KOPT-K1 (cell line): ENCODE data around the gene TRAIP.
A peak's percentile ranks its signal among the peaks of the same experiment; 100 is the strongest.
"Not testable (repeated sequence)": the region's sequence is repeated elsewhere in the genome, so short reads cannot be mapped to it uniquely, and the experiment has no call there.

ENCODE experiments used
- H3K27ac ChIP-seq: fragments of 200-600 bp; sonication (generic); 2 replicates; pipeline ENCODE4 v1.5.1; 2016; ENCODE audit warnings: antibody characterized with exemption, mild to moderate bottlenecking, low read depth, low read length; ENCODE audit not compliant: poor library complexity, severe bottlenecking
- H3K36me3 ChIP-seq: fragments of 200-600 bp; sonication (generic); 2 replicates; pipeline ENCODE4 v1.5.1; 2017; ENCODE audit warnings: antibody characterized with exemption, mild to moderate bottlenecking, low read length, moderate library complexity; ENCODE audit not compliant: insufficient read depth
- H3K9me3 ChIP-seq: fragments of 200-600 bp; sonication (generic); 2 replicates; pipeline ENCODE4 v1.5.1; 2017; ENCODE audit warnings: antibody characterized with exemption, low read length, mild to moderate bottlenecking; ENCODE audit not compliant: insufficient read depth, poor library complexity, severe bottlenecking

Gene TRAIP, protein sequence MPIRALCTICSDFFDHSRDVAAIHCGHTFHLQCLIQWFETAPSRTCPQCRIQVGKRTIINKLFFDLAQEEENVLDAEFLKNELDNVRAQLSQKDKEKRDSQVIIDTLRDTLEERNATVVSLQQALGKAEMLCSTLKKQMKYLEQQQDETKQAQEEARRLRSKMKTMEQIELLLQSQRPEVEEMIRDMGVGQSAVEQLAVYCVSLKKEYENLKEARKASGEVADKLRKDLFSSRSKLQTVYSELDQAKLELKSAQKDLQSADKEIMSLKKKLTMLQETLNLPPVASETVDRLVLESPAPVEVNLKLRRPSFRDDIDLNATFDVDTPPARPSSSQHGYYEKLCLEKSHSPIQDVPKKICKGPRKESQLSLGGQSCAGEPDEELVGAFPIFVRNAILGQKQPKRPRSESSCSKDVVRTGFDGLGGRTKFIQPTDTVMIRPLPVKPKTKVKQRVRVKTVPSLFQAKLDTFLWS

DNA sequence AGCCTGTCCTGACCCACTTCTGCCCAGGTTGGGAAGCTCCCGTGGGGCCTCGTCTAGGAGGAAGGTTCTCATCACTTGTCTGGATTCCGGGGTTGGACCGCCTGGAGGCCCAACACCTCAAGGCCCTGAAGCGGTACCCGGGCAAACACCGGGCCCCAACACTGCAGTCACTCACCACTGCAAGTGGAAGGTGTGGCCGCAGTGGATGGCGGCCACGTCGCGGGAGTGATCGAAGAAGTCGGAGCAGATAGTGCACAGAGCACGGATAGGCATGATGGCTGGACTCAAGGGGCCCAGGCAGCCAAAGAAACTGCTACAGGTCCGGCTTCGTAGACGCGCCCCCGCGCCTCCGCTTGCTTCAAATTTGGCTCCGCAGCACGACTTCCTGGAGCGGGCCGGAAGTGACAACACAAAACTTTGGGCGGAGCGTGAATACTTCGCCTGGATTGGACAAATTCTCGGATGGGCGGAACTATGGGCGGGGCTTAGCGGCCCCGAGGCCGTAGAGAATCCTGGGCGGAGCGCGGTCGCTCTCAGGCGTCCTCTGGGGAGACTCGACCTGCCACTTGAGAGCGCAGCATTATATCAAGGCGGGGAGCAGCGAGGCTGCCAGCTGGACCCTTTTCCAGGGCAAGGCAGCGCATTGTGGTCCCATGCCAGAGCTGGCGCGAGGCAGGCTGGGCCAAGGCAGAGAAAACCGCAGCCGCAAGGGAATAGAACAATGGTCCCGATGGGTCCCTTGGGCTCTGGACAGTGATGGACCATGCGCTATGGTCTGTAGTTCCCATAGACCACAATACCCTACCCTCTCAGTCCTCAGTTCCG lies at the start of gene TRAIP:
Gene TRAIP, minus strand, starts transcription at position 384 of the 825 bp plus-strand sequence. Its CDS starts 111 bp downstream, at position 273.
- Histone ChIP-seq H3K36me3 (peaks cover 9% of the 10 kb centered on the region; the same call in 1 of the 2 replicates), H3K27ac (peak within 1 kb of the TSS; percentile 52), H3K9me3 (no peaks in the 10 kb centered on the region)

DNA sequence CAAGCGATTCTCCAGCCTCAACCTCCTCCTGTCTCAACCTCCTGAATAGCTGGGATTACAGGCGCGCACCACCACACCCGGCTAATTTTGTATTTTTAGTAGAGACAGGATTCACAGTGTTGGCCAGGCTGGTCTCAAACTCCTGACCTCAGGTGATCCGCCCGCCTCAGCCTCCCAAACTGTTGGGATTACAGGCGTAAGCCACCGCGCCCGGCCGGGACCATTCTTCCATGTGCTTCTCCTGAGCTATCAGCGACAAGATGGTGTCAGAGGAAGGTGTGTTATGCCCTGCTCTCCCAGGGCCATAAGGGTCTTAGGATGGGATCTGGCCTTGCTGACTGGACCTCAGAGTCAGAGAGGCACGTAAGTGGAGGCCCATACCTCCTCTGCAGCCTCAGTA lies 48.1 kb upstream of the TRAIP start:
- not testable (repeated sequence) for H3K36me3 ChIP-seq
- peak overlapping the region; percentile 87 for H3K27ac ChIP-seq

DNA sequence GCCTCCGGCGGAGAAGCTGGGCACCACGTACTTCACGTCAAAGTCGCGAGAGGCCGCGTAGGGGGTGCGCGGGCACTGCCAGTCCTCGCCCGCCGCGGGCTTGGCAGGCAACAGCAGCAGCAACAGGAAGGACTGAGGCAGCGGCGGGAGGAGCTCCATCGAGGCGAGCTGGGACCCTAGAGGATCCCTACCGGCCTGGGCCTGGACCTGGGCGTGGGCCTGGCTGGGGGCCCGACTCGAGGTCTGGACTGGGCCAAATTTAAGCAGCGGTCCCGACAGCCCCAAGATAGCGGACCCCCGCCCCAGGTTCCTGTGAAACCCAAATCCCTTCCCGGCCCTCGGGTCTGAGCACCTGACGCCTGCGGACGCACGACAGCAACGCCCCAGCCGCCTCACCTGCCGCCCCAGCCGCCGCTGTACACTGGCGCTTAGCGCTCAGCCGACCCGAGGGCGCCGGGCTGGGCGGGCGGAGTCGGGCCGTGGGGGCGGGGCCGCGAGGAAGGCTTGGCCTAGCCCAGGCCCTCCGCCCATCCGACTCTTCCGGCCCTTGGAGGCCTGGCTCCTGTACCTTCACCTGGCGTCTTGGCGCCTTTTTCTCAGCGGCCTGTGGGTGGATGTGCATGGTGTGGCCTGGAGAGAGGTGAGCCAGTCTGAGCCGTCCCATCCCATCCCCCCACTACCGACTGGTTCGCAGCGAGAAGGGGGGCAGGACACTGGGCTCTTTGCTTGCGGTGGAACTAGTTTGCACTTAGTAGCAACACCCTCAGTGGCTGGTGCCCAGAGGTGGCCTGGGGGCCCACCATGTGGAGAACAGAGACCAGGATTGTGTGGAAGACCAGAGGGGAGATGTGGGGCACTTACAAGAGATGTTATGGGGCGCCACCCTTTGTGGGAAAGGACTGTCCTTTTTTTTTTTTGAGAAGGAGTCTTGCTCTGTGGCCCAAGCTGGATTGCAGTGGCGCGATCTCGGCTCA lies 47.4 kb upstream of the TRAIP start, which contains the start of gene MST1R:
Gene MST1R, minus strand, starts transcription at position 423 of the 974 bp plus-strand sequence. Its CDS starts 264 bp downstream, at position 159.
- H3K36me3 ChIP-seq, result peaks cover 2% of the 10 kb centered on the region; the same call in 1 of the 2 replicates
- H3K27ac ChIP-seq, result peak within 1 kb of the TSS; percentile 87
- no peaks in the 10 kb centered on the region for H3K9me3 ChIP-seq

More for the DNA sequence above, 48.1 kb upstream of the TRAIP start:
- not testable (repeated sequence) for H3K9me3 ChIP-seq

DNA sequence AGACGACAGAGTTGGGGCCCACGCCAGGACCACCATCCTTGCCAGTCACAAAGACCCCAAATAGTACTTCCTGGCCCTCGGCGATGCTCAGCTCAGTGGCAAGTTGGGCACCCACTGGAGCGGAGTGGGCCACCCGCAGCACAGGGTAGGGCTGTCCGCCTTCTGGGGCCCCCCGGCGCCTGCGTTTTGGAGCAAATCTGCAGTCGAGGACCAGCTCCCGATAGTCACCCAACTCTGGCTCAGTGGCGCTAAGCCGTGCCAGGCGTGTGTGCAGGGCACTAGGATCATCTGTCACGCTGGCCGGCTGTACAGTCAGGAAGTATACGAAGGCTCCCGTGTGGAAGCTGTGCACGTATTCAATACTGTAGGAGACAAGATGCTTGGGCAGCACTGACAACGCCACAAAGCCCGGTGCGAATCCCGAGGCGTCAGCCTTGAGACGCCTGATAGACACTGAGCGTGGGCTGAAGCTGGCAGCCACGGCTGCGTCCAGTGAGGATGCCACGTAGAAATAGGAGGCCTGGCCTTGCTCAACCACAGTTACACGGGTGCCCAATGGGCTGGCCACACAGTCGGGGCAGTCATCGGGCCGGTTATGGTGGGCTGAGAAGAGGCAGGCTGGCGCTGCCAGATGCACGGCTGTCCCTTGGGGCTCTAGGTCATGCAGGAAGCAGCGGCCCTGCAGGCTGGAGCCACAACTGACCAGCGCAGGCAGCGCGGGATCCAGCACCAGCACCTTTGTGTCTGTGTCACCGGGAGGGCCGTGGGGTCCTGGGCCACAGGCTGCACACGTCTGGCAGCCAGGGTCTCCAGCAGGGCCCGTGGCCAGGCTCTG lies 46.4 kb upstream of the TRAIP start:
- no peaks in the 10 kb centered on the region for H3K9me3 ChIP-seq
- H3K27ac ChIP-seq, result peak overlapping the region; percentile 29

DNA sequence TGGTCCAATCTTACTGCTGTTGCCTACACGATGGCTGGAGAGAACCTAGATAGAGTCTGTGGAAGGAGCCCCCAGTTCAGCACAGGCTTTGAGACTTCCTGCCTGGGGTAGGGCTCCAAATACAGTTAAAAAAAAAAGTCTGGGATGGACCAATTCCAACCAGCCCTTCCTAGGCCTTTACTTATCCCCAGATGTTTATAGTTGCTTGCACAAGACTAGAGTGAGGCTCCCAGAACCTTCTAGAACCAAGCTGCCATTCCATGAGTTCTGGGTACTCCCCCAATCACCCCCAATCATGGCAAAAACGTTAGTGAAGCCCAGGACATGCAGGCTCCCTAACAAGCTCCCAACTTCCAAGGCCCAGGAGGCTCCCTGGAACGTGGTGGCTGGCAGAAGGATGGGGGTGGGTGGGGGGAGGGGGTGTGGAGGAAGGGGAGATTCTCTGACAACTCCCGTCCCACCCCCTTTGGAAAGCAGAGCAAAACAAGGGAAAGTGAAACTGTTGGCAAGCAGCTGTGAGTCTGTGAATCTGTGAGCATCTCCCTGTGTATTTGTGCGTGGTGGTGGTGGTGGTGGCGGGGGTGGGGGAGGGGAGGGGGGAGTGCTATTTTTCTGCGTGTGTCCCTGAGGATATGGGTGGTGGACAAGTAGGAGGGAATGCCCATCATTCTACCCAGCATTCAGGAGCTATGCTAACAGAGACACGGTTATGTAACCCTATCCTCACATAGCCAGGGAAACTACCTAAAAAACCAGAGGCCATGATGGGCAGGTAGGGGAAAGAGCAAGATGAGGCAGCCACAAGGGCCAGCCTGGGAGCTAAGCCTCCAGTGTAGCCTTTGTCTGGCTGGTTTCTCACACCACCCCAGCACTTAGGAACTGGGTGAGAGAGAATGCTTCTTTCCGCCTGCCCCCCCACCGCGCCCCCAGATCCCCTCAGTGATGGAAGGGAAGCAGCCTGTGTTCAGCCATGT lies 45.3 kb upstream of the TRAIP start:
- Histone ChIP-seq H3K36me3 (no peaks in the 10 kb centered on the region), H3K27ac (peak overlapping the region; percentile 32), H3K9me3 (no peaks in the 10 kb centered on the region)

More for the DNA sequence above, 46.4 kb upstream of the TRAIP start:
- H3K36me3 ChIP-seq, result no peaks in the 10 kb centered on the region; the same call in 1 of the 2 replicates

DNA sequence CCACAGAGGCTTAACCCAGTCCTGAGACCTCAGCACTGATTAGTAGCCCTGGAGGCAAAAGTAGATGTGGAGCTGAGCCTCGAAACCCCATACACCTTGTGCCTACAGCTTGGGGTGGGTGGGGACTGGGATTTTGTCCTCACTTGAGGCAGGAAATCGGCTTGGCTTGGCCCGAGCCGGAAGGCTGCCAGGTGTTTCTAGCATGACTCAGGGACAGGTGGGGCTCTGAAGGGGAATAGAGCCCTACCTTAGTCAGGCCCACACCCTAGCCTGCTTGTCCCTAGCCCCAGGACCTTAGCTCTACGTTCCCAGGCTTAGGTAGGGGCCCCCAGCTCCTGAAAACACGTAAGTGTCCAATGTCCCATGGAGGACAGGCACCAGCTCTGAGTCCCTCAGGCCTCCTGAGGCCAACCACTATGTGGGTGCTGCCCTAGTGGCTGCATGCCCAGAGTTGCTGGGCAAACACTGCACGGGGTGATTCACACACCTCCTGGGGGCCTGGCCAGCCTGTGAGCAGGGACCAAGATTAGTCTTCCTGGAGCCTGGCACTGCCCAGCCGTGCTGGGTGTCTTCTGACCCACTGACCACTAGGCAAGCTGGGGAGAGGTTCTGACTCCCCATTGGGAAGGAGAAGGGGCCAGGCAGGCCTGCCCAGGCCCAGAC lies 44.3 kb upstream of the TRAIP start:
- Histone ChIP-seq H3K9me3 (no peaks in the 10 kb centered on the region), H3K27ac (no peak overlapping the region), H3K36me3 (no peaks in the 10 kb centered on the region)

DNA sequence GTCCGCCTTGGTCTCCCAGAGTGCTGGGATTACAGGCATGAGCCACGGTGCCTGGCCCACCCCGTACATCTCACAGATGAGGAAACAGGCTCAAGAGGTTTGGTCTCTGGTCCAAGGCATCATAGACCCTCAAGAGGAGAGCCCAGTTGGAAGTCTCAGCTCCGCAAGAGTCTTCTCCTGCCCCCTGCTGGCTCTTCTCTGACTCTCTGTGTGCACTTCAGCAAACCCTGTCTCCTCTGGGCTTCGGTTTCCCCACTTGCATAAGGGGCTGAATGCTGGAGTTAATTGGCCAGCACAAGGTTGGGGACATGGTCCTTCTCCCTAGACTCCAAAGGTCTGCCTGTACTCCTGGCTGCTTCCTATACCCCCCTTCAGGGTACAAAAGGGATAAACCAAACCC lies 43.5 kb upstream of the TRAIP start:
- H3K9me3 ChIP-seq, result no peaks in the 10 kb centered on the region
- no peak overlapping the region for H3K27ac ChIP-seq
- H3K36me3 ChIP-seq, result no peaks in the 10 kb centered on the region

DNA sequence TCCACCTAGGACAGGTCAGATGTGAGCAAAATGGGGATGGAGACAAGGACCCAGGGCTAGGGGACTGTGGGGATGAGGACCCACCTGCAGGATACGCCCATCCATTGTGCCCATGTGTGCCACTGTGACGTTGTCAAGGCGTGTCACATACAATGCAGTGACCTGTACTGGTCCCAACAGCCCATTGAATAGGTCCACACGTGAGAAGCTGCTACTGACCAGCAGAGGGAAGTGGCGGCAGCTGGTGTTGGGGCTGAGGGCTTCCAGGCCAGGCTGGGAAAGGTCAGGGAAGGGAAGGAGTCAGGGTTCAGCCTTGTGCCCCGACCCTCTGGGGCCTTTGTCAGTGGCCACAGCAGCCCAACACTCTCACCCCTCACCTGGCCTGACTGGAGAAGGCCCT lies 42.6 kb upstream of the TRAIP start:
- no peaks in the 10 kb centered on the region for H3K9me3 ChIP-seq
- no peaks in the 10 kb centered on the region for H3K36me3 ChIP-seq
- H3K27ac ChIP-seq, result no peak overlapping the region

DNA sequence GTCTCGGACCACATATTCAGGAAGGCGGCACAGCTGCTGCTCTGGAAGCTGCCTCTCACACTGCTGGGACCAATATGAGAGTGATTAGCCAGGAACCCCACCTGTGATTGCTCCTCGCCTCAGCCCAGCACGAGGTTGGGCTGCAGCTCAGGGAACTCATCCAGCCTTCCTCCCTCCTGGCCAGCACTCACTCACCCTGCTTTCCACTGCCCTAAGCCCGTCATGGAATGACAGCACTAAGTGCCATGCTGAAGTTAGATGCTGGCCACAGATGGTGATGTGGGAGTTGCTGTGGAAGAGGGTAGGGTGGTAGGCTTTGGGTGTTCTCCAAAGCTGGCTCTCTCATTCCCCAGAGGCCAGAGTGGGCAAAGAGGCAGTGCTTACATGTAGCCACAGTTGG lies 40.0 kb upstream of the TRAIP start:
- Histone ChIP-seq H3K9me3 (no peaks in the 10 kb centered on the region), H3K27ac (no peak overlapping the region), H3K36me3 (no peaks in the 10 kb centered on the region)

DNA sequence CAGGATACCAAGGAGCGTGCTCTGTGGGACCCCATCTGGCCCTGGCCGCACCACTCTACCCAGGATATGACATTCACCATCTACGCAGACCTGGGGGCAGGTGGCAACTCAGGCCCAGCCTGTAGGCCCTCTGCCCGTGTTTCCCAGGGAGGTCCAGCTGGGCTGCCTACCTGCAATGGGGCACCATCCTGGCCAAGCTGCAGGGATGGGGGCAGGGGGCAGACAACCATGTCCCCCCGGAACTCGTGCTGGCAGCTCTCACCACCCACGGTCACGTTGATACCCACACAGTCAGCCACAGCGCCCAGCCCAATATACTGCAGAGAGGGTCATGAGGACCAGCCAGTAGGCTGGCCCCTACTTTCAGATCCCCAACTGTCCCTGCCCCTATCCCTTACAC lies 39.4 kb upstream of the TRAIP start:
- H3K9me3 ChIP-seq, result no peaks in the 10 kb centered on the region
- no peaks in the 10 kb centered on the region for H3K36me3 ChIP-seq
- no peak overlapping the region for H3K27ac ChIP-seq

GRCh38 chr3:49889296-49889695 lies 32.9 kb upstream of the TRAIP start:
- H3K9me3 ChIP-seq, result no peaks in the 10 kb centered on the region
- H3K27ac ChIP-seq, result no peak overlapping the region
- no peaks in the 10 kb centered on the region for H3K36me3 ChIP-seq

GRCh38 chr3:49886922-49887265 lies 30.5 kb upstream of the TRAIP start:
- Histone ChIP-seq H3K9me3 (no peaks in the 10 kb centered on the region), H3K27ac (no peak overlapping the region), H3K36me3 (no peaks in the 10 kb centered on the region)
